HepG2 (cell line): ENCODE data around the gene SNX15. TPM values are rescaled to one million over a fixed set of nuclear protein-coding genes. Genes with fewer than 3 reads are reported as not detected.

Source experiments
- ATF7 ChIP-seq, 2 experiments: fragments of 450-650 bp in 1 of 2; sonication (generic) in 1 of 2; formaldehyde crosslinking in 1 of 2; IDR thresholded peaks; 2 replicates each; pipeline versions ENCODE4 v1.4.0 to v1.6.1; 2016 to 2020; ENCODE audit warnings: antibody characterized with exemption in 1 of 2, mild to moderate bottlenecking in 1 of 2, missing genetic modification reagents in 1 of 2
- CAMTA2 ChIP-seq: sonication (generic); formaldehyde crosslinking; IDR thresholded peaks from 2 replicates; pipeline ENCODE4 v1.4.0; 2020; ENCODE audit warnings: mild to moderate bottlenecking, missing genetic modification reagents, borderline replicate concordance
- DNMT3B ChIP-seq: conservative IDR thresholded peaks from 2 replicates; pipeline ENCODE4 v1.6.1; 2016; ENCODE audit warnings: missing biosample characterization, control low read depth
- GABPB1 ChIP-seq: IDR thresholded peaks from 2 replicates; pipeline ENCODE4 v1.6.1; 2016; ENCODE audit warnings: mild to moderate bottlenecking, missing genetic modification reagents, moderate library complexity, missing compliant biosample characterization
- HDAC1 ChIP-seq: sonication (generic); formaldehyde crosslinking; IDR thresholded peaks from 2 replicates; pipeline ENCODE4 v1.5.1; 2020; ENCODE audit warnings: mild to moderate bottlenecking, missing genetic modification reagents
- HOXA5 ChIP-seq: sonication (generic); formaldehyde crosslinking; IDR thresholded peaks from 2 replicates; pipeline ENCODE4 v1.4.0; 2020; ENCODE audit warnings: missing genetic modification reagents
- IKZF4 ChIP-seq: sonication (generic); formaldehyde crosslinking; IDR thresholded peaks from 2 replicates; pipeline ENCODE4 v1.5.1; 2020; ENCODE audit warnings: borderline replicate concordance, mild to moderate bottlenecking, low read depth, missing genetic modification reagents; ENCODE audit errors: not compliant biosample characterization
- RFX3 ChIP-seq: IDR thresholded peaks from 2 replicates; pipeline ENCODE4 v1.6.1; 2016; ENCODE audit warnings: missing biosample characterization, missing genetic modification reagents
- SYNCRIP ChIP-seq: fragments of 200-400 bp; formaldehyde crosslinking; IDR thresholded peaks from 2 replicates; pipeline ENCODE4 v1.6.1; 2018; ENCODE audit warnings: mild to moderate bottlenecking, low read depth, low read length; ENCODE audit not compliant: insufficient read depth
- XBP1 ChIP-seq: sonication (generic); formaldehyde crosslinking; IDR thresholded peaks from 2 replicates; pipeline ENCODE4 v1.5.0; 2020; ENCODE audit warnings: missing genetic modification reagents
- ZFP41 ChIP-seq: sonication (generic); formaldehyde crosslinking; IDR thresholded peaks from 2 replicates; pipeline ENCODE4 v1.4.0; 2020; ENCODE audit warnings: mild to moderate bottlenecking, missing genetic modification reagents, borderline replicate concordance
- ZMAT3 ChIP-seq: sonication (generic); formaldehyde crosslinking; conservative IDR thresholded peaks from 2 replicates; pipeline ENCODE4 v1.7.0; 2021; ENCODE audit warnings: missing genetic modification reagents
- ZNF160 ChIP-seq: sonication (generic); formaldehyde crosslinking; IDR thresholded peaks from 2 replicates; pipeline ENCODE4 v1.8.0; 2022; ENCODE audit warnings: mild to moderate bottlenecking, inconsistent platforms, missing genetic modification reagents
- ZNF230 ChIP-seq: sonication (generic); formaldehyde crosslinking; IDR thresholded peaks from 2 replicates; pipeline ENCODE4 v1.4.0; 2020; ENCODE audit warnings: mild to moderate bottlenecking, missing genetic modification reagents
- ZNF235 ChIP-seq: sonication (generic); formaldehyde crosslinking; IDR thresholded peaks from 2 replicates; pipeline ENCODE4 v1.8.1; 2023; ENCODE audit warnings: mild to moderate bottlenecking, missing genetic modification reagents, borderline replicate concordance
- ZNF333 ChIP-seq: sonication (generic); formaldehyde crosslinking; IDR thresholded peaks from 2 replicates; pipeline ENCODE4 v1.4.0; 2020; ENCODE audit warnings: mild to moderate bottlenecking, missing genetic modification reagents, borderline replicate concordance
- ZNF343 ChIP-seq: sonication (generic); formaldehyde crosslinking; IDR thresholded peaks from 2 replicates; pipeline ENCODE4 v1.4.0; 2020; ENCODE audit warnings: mild to moderate bottlenecking, missing genetic modification reagents
- ZNF510 ChIP-seq: sonication (generic); formaldehyde crosslinking; IDR thresholded peaks from 2 replicates; pipeline ENCODE4 v1.4.0; 2020; ENCODE audit warnings: low read depth, mild to moderate bottlenecking, missing genetic modification reagents
- ZNF547 ChIP-seq: sonication (generic); formaldehyde crosslinking; IDR thresholded peaks from 2 replicates; pipeline ENCODE4 v1.5.1; 2020; ENCODE audit warnings: mild to moderate bottlenecking, missing genetic modification reagents
- ZNF563 ChIP-seq: sonication (generic); formaldehyde crosslinking; IDR thresholded peaks from 2 replicates; pipeline ENCODE4 v1.8.0; 2022; ENCODE audit warnings: mild to moderate bottlenecking, moderate library complexity, missing genetic modification reagents
- ZNF605 ChIP-seq: sonication (generic); formaldehyde crosslinking; IDR thresholded peaks from 2 replicates; pipeline ENCODE4 v1.8.0; 2022; ENCODE audit warnings: mild to moderate bottlenecking, missing genetic modification reagents
- ZSCAN22 ChIP-seq: sonication (generic); formaldehyde crosslinking; IDR thresholded peaks from 2 replicates; pipeline ENCODE4 v1.4.0; 2020; ENCODE audit warnings: mild to moderate bottlenecking, missing genetic modification reagents
- polyA plus RNA-seq, 8 experiments: library from polyadenylated mRNA; depleted of rRNA in 3 of 8; stranded (reverse) in 7 of 8; unstranded in 1 of 8; fragments of >200 nt; fragmentation: Illumina TruSeq in 4 of 8; extraction: Trizol in 4 of 8; gene quantifications; 2 replicates each; pipeline versions ENCODE4 v1.2.1 to v1.2.3, GENCODE V29; 2011 to 2016; ENCODE audit warnings: low read depth in 4 of 8, missing spikeins in 1 of 8, mixed read lengths in 1 of 8; ENCODE audit not compliant: insufficient read depth in 1 of 8
- total RNA-seq, 5 experiments: library from RNA; depleted of rRNA; stranded (reverse); fragments of >200 nt; fragmentation: Illumina TruSeq; extraction: Trizol; gene quantifications; 2 replicates each; pipeline ENCODE4 v1.2.3, GENCODE V29; 2016; ENCODE audit warnings: low read depth in 1 of 5
- TF ChIP-seq, protein P1 (sequence below): sonication (generic); formaldehyde crosslinking; IDR thresholded peaks from 2 replicates; pipeline ENCODE4 v1.4.0; 2020; ENCODE audit warnings: missing genetic modification reagents
- TF ChIP-seq, protein P2 (sequence below): sonication (generic); formaldehyde crosslinking; IDR thresholded peaks from 2 replicates; pipeline ENCODE4 v1.4.0; 2020; ENCODE audit warnings: mild to moderate bottlenecking, missing genetic modification reagents, borderline replicate concordance
- TF ChIP-seq, protein P3 (sequence below): sonication (generic); formaldehyde crosslinking; IDR thresholded peaks from 2 replicates; pipeline ENCODE4 v1.9.0; 2021; ENCODE audit warnings: missing genetic modification reagents, borderline replicate concordance

The SNX15 gene
- total and polyA plus RNA-seq, 2 of the 13 experiments (the other 11 are each of a cell fraction or from before 2014, with no cell fraction given) = 19.1 to 22.6 TPM

DNA sequence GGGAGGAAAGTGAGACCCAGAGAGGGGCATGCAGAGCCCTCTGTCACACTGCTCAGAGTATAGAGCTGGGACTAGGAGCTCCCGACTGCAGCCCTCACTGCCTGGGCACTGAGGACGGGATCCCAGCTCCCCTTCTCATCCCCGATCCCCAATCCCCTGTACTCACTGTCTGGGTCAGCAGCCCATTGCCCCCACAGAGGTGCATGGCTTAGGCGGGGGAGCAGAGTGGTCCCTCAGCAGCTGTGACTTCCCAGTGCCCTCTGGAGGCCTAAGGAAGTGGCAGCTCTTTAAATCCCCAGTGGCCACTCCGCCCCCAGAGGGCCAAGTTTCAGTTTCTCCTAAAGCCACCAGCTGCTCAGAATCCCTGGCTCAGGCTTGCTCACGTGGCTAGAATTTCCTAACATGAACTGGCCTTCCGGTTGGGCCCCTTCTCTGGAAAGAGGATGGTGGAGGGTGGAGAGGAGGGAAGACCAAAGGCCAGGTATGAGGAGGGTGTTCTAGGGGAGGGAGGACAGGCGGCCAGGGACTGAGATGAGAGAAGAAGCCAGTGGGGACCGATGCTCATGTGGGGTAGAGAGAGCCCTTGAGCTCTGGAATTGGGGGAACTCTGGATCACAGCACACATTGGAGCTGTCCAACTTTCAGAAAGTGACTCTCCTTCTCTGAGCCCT, 30.4 kb upstream of the SNX15 start, which contains the start of gene BATF2 (continued):
- TF ChIP-seq, protein P1, sequence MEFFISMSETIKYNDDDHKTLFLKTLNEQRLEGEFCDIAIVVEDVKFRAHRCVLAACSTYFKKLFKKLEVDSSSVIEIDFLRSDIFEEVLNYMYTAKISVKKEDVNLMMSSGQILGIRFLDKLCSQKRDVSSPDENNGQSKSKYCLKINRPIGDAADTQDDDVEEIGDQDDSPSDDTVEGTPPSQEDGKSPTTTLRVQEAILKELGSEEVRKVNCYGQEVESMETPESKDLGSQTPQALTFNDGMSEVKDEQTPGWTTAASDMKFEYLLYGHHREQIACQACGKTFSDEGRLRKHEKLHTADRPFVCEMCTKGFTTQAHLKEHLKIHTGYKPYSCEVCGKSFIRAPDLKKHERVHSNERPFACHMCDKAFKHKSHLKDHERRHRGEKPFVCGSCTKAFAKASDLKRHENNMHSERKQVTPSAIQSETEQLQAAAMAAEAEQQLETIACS = no peak
- no peak for TF ChIP-seq ZSCAN22 (CRISPR knock-in tag)
- peak; percentile 84 for TF ChIP-seq GABPB1
- no peak for TF ChIP-seq ZNF547 (CRISPR knock-in tag)
- TF ChIP-seq ZNF510 (CRISPR knock-in tag) = no peak
- TF ChIP-seq XBP1 (CRISPR knock-in tag) = no peak
- TF ChIP-seq ZNF235 (CRISPR knock-in tag) = no peak
- TF ChIP-seq, protein P2, sequence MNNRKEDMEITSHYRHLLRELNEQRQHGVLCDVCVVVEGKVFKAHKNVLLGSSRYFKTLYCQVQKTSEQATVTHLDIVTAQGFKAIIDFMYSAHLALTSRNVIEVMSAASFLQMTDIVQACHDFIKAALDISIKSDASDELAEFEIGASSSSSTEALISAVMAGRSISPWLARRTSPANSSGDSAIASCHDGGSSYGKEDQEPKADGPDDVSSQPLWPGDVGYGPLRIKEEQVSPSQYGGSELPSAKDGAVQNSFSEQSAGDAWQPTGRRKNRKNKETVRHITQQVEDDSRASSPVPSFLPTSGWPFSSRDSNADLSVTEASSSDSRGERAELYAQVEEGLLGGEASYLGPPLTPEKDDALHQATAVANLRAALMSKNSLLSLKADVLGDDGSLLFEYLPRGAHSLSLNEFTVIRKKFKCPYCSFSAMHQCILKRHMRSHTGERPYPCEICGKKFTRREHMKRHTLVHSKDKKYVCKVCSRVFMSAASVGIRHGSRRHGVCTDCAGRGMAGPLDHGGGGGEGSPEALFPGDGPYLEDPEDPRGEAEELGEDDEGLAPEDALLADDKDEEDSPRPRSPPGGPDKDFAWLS (CRISPR knock-in tag) = no peak
- TF ChIP-seq HOXA5 = 0 out of 2 replicates have a peak, but pooled peaks have one; percentile 48
- peak; percentile 90 for TF ChIP-seq HDAC1
- TF ChIP-seq ZNF230 = peak; percentile 58; the same call in 1 of the 2 replicates
- TF ChIP-seq ZNF605 = peak; percentile 78; the same call in 1 of the 2 replicates
- TF ChIP-seq, protein P3, sequence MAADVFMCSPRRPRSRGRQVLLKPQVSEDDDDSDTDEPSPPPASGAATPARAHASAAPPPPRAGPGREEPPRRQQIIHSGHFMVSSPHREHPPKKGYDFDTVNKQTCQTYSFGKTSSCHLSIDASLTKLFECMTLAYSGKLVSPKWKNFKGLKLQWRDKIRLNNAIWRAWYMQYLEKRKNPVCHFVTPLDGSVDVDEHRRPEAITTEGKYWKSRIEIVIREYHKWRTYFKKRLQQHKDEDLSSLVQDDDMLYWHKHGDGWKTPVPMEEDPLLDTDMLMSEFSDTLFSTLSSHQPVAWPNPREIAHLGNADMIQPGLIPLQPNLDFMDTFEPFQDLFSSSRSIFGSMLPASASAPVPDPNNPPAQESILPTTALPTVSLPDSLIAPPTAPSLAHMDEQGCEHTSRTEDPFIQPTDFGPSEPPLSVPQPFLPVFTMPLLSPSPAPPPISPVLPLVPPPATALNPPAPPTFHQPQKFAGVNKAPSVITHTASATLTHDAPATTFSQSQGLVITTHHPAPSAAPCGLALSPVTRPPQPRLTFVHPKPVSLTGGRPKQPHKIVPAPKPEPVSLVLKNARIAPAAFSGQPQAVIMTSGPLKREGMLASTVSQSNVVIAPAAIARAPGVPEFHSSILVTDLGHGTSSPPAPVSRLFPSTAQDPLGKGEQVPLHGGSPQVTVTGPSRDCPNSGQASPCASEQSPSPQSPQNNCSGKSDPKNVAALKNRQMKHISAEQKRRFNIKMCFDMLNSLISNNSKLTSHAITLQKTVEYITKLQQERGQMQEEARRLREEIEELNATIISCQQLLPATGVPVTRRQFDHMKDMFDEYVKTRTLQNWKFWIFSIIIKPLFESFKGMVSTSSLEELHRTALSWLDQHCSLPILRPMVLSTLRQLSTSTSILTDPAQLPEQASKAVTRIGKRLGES (CRISPR knock-in tag) = no peak
- no peak for TF ChIP-seq ATF7 (IDR thresholded peaks at IDR 0.05)
- 0 out of 2 replicates have a peak, but pooled peaks have one; percentile 15 for TF ChIP-seq ATF7 (CRISPR knock-in tag; IDR thresholded peaks at IDR 0.05)
- TF ChIP-seq ZNF333 (CRISPR knock-in tag) = no peak
- TF ChIP-seq ZFP41 (CRISPR knock-in tag) = no peak
- TF ChIP-seq SYNCRIP = no peak
- TF ChIP-seq ZMAT3 (CRISPR knock-in tag) = no peak
- no peak for TF ChIP-seq RFX3 (CRISPR knock-in tag)
- TF ChIP-seq DNMT3B (CRISPR knock-in tag) = peak; percentile 78; the same call in 1 of the 2 replicates
- TF ChIP-seq CAMTA2 (CRISPR knock-in tag) = 0 out of 2 replicates have a peak, but pooled peaks have one; percentile 18
- TF ChIP-seq IKZF4 = no peak
- TF ChIP-seq ZNF563 (CRISPR knock-in tag) = no peak
- TF ChIP-seq ZNF160 (CRISPR knock-in tag) = no peak
- TF ChIP-seq ZNF343 = 0 out of 2 replicates have a peak, but pooled peaks have one; percentile 32
